Right hindlimb (tissue), 1 donor: ENCODE results near the gene STEAP1B.

Experiments
- DNase-seq: peaks from one replicate; pipeline ENCODE4 v3.0.0-alpha.2; 2018

The STEAP1B gene

GRCh38 chr7:22427104-22427503 lies 72.9 kb downstream of the STEAP1B start:
- no peak for DNase-seq

GRCh38 chr7:22426463-22427094 lies 73.4 kb downstream of the STEAP1B start:
- no peak for DNase-seq

GRCh38 chr7:22425361-22425760 lies 74.6 kb downstream of the STEAP1B start:
- no peak for DNase-seq

GRCh38 chr7:22422831-22423615 lies 77.0 kb downstream of the STEAP1B start:
- DNase-seq, result no peak

- DNase-seq, result no peak
These were observed 78.9 kb downstream of the STEAP1B start for GRCh38 chr7:22420973-22421635.

DNA sequence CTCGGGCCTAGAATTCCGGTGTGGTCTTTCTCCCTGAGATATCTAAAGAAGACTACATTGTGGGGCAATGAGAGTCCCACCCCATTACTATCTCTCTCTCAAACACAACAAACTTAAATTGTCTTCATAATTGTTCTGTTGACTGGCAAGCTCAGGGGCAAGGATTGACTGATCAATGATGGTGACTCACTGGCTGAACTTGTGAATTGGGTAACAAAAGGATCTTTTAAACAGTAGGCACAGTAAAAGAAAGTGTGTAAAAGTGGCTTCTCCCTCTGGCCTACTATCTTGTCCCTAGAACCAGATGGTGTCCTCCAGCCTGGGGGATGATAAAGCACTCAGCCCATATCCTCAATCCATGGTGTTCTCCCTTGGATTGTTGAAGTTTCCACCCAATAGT lies 80.0 kb downstream of the STEAP1B start:
- no peak for DNase-seq

DNA sequence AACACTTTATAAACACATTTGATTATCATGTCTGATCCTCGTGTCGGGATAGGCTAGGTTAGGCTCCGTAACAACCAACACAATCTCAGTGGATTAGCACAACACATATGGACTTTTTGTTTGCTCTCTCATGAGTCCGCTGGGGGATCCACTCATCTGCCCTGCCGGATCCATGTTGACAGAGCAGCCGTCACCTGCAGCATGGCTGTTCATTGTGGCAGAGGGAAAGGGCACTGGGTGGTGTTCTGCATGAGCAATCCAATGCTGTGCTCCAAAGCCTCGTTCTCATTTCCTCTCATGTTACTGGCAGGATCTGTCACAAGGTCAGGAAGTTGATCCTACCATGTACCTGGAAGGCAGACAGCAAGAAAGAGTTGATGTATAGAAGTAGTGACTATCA lies 80.5 kb downstream of the STEAP1B start:
- DNase-seq, result no peak

GRCh38 chr7:22418251-22419046 lies 81.5 kb downstream of the STEAP1B start:
- no peak for DNase-seq

DNA sequence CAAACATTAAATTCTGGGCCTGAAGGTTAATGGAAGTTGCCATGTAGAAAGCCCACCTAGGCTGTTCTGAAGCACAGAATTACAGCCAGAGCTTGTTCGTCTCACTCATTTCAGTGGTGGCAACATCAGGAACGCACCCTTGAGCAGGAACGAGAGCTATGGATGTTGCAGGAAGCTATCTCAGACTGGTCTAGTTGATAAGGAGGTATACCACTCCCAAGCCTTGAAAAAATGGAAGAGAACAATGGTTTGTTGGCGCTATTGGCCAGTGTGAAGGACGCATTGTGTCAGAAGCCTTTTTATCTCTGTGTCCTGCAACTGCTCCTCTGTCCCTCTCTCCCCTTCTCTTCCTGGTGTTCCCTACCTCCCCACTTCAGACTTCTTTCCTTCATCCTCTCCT lies 82.1 kb downstream of the STEAP1B start:
- no peak for DNase-seq

DNA sequence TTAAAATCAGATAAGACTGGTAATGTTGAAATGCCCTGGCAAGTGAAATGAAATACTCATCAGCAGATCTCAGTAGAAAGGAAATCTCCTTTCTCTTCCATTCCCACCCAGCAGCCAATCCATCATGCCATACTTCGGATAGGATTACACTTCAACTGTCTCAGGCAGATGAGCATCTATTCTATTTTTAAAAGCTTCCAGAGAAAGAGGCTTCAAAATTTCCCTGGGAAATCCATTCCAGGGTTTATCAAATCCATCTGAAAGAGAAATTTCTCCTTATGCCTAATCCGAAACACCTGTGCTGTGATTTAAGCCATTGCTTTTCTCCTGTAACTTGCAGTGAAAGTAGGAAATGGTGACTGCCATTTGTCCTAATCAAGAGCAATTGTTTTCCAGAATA lies 82.6 kb downstream of the STEAP1B start:
- DNase-seq, result no peak

- no peak for DNase-seq
These were observed 85.6 kb downstream of the STEAP1B start for GRCh38 chr7:22414424-22414823.

DNA sequence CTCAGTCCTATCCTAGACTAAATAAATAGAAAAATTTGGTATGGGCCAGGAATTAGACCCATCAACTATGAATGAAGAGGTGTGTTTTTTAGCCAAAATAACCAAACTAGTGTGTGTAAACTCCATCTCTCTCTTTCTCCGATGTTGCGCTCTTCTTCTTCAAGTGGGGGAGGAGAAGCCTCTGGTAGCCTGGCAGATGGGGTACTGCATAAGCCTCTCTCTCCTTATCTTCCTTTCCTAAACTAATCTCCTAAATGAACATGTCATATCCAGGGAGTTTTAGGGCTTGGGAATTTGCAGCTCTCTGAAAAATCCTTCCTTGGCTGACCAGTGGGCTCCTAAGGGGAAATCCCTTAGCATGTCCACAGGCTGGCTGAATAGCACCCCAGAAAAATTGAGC lies 86.8 kb downstream of the STEAP1B start:
- no peak for DNase-seq

DNA sequence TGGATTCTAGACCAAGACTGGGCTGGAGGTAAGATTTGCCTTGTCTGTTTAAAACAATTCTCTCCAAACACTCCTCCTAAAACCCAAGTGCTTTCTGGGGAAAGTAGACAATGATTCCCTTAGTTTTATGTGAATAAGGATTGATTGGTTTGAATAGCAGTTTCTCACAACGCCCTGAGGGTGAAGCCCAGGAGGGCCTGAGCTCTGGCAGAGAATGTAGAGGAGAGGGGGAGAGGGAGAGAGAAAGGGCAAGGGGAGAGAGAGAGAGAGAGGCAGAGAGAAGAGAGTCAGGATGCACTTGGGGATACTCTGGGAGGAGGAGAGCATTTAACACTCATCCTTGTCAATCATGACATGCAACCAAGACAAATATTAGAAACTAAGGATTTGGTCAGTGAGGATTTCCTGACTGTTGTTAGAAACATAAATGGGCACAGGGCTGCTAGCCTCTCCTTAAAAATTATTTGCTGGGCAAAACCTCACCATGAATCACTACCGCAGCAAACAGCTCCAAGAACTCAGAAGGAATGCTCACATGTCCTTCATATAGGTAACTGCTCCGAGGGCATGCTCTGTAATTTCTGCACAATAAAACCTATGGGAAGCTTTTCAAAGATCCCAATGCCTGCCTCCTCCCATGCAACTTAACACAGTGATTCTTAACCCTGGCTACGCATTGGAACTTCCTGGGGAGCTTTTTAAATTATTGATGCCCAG lies 87.9 kb downstream of the STEAP1B start:
- no peak for DNase-seq

DNA sequence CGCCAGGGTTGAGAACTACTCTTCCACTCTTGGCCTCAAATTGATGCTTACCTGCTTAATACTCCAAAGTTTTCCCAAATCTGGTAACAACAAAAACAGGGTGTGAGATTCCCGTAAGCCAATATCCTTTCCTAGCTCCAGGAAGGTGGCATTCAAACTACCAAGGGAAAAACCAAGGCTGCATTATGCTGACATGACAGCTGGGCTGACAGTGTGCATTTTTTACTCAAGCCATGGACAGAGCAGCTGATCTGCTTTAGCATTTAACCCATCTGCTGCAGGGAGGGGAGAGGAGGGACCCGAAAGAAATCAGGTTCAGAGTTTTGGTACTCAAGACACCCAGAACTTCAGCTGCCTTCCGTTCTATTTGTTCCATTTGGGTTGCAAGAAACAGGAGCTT lies 93.3 kb downstream of the STEAP1B start:
- no peak for DNase-seq

DNA sequence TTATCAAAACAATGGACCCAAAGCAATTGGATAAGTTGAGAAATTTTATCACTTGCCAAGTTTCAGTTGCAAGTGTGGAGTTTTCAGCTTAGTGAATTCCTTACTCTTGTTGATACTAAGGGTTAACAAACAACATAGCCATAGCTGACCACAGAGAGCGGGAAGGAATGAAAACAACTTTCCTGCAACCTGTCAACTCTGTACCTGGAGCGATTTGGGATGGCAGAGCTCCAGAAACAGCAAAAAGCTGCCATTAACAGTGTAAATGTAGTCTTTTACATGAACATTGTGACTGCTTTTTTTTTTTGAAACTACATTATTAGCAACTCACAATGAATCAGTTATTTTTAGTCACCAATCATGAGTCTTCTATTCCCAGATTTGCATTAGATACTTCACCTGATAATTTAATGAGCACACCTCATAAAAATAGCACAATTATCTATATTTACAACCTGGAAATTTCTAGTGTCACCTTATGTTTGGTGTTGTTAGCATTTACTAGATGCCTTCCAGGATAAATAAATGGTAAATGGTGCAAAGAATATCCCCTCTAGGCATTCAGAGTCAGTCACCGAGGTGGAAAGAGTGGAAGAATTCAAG lies 95.5 kb downstream of the STEAP1B start:
- no peak for DNase-seq

- no peak for DNase-seq
These were observed 96.6 kb downstream of the STEAP1B start for GRCh38 chr7:22403344-22403743.

DNA sequence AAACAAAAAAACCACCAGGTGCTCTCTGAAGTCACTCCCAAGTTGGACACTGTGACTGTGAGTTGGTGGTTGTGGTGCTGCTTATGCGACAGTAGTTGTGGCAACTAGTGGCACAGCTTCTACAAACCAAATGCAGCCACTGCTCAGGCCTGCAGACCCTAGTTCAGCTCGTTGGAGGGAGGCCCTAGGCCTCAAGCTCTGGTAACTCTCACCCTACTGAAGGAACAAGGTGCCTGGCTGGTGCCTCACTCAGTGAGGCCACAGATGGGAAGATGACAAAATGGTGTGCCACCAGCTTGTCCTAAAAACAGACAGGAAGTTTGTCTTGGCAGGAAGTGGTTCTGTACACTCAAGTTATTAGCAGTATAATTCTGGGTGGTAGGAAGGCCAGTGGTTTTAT lies 97.7 kb downstream of the STEAP1B start:
- DNase-seq, result no peak

DNA sequence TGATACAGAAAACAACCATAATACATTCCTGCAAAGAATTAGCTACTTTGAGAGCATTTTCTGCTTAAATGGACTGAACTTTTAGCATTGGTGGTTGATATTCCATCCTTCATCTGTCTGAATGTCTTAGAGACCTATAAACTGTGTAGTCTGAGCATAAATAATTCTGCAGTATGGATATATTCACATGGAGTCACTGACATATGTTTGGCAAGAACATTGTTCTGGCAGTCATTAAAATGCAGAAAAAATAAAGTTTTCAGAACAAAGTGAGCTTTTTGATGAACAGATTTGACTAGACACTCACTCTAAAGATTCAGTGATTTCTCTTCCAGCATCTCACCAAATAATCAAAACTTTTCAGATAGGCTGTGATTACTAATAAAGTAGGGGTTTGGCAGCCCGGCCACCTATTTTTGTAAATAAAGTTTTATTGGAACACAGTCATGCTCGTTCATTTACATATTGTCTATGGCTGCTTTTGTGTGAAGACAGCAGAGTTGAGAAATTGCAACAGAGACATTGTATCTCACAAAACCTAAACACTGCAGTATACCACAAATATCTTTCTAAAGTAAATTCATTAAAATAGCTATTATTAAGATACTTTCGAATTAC lies 98.9 kb downstream of the STEAP1B start:
- no peak for DNase-seq

DNA sequence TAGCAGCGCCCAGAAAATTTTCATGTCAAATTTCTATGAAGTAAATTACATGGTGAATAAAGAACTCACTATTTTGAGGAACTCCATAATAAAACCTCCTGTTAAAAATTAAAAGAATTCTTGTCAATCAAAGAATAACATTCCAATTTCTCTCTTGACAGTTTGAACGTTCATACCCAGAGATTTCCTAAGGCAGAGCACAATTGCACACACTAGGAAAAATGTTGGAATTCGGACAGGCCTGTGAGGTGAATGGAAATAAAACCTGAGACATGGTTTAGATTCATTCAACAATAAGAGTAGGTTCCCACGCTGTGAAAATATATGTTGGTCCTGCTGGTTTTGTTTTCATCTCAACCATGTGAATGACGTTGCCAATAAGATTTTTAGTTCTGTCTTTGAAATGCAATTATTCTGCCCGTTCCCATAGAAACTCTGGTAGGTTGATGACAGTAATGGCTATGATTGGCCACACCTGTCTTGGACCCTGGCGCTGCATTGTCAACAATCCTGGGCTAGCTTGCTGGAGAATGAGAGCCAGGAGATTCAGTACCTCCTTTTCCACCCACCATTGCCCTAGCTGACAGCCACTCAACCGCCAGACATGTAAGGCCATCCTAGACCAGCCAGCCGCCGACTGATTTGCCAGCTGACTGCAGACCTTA lies 99.7 kb downstream of the STEAP1B start:
- no peak for DNase-seq

DNA sequence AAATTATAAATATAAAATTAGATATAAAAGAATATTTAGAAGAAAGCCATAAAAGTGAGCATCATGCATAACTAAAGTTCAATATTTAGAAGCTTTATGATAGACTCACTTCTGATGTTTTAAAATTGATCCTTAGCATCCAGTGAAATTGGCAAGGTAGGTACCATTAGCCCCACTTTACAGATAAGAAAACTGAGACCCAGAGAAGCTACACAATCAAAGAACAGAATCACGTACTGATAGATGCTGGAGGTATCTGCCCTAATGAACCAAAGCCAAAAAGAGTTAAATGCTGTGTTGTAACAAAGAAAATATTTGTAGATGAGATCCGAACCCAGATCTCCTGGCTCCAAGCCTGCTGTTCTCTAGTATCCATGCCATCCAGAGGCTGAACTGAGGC lies 100.4 kb downstream of the STEAP1B start:
- DNase-seq, result no peak

DNA sequence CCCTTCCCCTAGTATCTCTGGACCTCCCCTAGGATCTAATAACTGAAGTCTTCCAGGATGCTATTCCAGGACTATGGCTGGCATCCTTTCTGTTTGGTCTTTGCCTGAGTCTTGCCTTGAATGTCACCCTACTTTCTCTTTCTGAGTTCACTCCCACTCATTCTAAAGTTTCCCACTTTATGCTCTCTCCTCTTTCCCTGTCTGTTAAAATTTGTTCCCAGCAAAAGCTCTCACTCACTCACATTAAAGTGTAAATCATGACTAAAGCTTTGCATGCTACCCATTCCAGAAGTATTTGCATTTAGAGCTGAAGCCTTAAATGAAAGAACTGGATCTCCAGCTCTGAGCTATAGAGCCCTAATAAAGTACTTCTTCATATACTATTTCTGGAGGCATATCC lies 100.9 kb downstream of the STEAP1B start:
- no peak for DNase-seq
